ENCODE results near the gene GPT2. TPM values are rescaled to one million over a fixed set of nuclear protein-coding genes. Genes with fewer than 3 reads are reported as not detected.

The GPT2 gene
- total RNA-seq, 1 donor from 2014 or later = 17.4 TPM

- ChIA-PET CTCF (no interaction called here), POLR2A (no interaction called here)
- H3K36me3 Mint-ChIP-seq (ENCODE audit: low read depth) = peaks cover 2% of the 10 kb centered on the region
Measured at GRCh38 chr16:46897471-46897870, 13.3 kb downstream of the GPT2 start.

GRCh38 chr16:46898006-46898405 lies 13.8 kb downstream of the GPT2 start:
- no peak overlapping the region for H3K27ac Mint-ChIP-seq
- no peak for TF ChIP-seq CTCF (IDR thresholded peaks at IDR 0.05)
- ChIA-PET CTCF (no interaction called here), POLR2A (no interaction called here)
- peaks cover 2% of the 10 kb centered on the region for H3K36me3 Mint-ChIP-seq (ENCODE audit: low read depth)
- H3K27me3 Mint-ChIP-seq = no peaks in the 10 kb centered on the region
- H3K4me3 Mint-ChIP-seq = no peak overlapping the region
- H3K4me1 Mint-ChIP-seq = no peaks in the 10 kb centered on the region
- intact Hi-C loops (cut with micrococcal nuclease) = no loop called here
- ATAC-seq (ENCODE audit: low read depth) (no peak), DNase-seq (no peak)
- H3K9me3 Mint-ChIP-seq = no peaks in the 10 kb centered on the region

More at GRCh38 chr16:46897471-46897870, 13.3 kb downstream of the GPT2 start:
- no peak for ATAC-seq (ENCODE audit: low read depth)
- Mint-ChIP-seq H3K27me3 (no peaks in the 10 kb centered on the region), H3K9me3 (no peaks in the 10 kb centered on the region), H3K4me3 (no peak overlapping the region), H3K4me1 (no peaks in the 10 kb centered on the region), H3K27ac (no peak overlapping the region)
- no peak for DNase-seq
- no peak for TF ChIP-seq CTCF (IDR thresholded peaks at IDR 0.05)
- intact Hi-C loops (cut with micrococcal nuclease) = no loop called here

GRCh38 chr16:46899443-46900143 lies 15.4 kb downstream of the GPT2 start:
- H3K27me3 Mint-ChIP-seq = no peaks in the 10 kb centered on the region
- ATAC-seq (ENCODE audit: low read depth) (no peak), DNase-seq (no peak)
- H3K4me3 Mint-ChIP-seq = no peak overlapping the region
- H3K36me3 Mint-ChIP-seq (ENCODE audit: low read depth) = peaks cover 2% of the 10 kb centered on the region
- H3K27ac Mint-ChIP-seq = no peak overlapping the region
- H3K4me1 Mint-ChIP-seq = no peaks in the 10 kb centered on the region
- no peaks in the 10 kb centered on the region for H3K9me3 Mint-ChIP-seq
- CTCF ChIA-PET = interaction anchor here (1.3 to 1.6 kb wide), 2 partner anchors 10 to 46 kb away, joined by 3 read pairs; no protein-coding TSS in a partner anchor
- TF ChIP-seq CTCF (IDR thresholded peaks at IDR 0.05) = no peak
- intact Hi-C loops (cut with micrococcal nuclease) = no loop called here
- POLR2A ChIA-PET = no interaction called here

- H3K27me3 Mint-ChIP-seq = no peaks in the 10 kb centered on the region
- POLR2A ChIA-PET = no interaction called here
- ATAC-seq (ENCODE audit: low read depth) (no peak), DNase-seq (no peak)
- peaks cover 2% of the 10 kb centered on the region for H3K36me3 Mint-ChIP-seq (ENCODE audit: low read depth)
- intact Hi-C loops (cut with micrococcal nuclease) = no loop called here
- no peak overlapping the region for H3K27ac Mint-ChIP-seq
- TF ChIP-seq CTCF (IDR thresholded peaks at IDR 0.05) = no peak
- H3K9me3 Mint-ChIP-seq = no peaks in the 10 kb centered on the region
- H3K4me3 Mint-ChIP-seq = no peak overlapping the region
- CTCF ChIA-PET = interaction anchor here (1.3 to 1.6 kb wide), 2 partner anchors 9 to 47 kb away, joined by 3 read pairs; no protein-coding TSS in a partner anchor
- no peaks in the 10 kb centered on the region for H3K4me1 Mint-ChIP-seq
Measured at GRCh38 chr16:46900455-46901235, 16.5 kb downstream of the GPT2 start.

- H3K9me3 Mint-ChIP-seq = no peaks in the 10 kb centered on the region
- no peak for TF ChIP-seq CTCF (IDR thresholded peaks at IDR 0.05)
- ATAC-seq (ENCODE audit: low read depth) (no peak), DNase-seq (no peak)
- intact Hi-C loops (cut with micrococcal nuclease) = no loop called here
- H3K4me1 Mint-ChIP-seq = no peaks in the 10 kb centered on the region
- ChIA-PET POLR2A (no interaction called here), CTCF (no interaction called here)
- no peak overlapping the region for H3K4me3 Mint-ChIP-seq
- H3K27ac Mint-ChIP-seq = no peak overlapping the region
- peaks cover 2% of the 10 kb centered on the region for H3K36me3 Mint-ChIP-seq (ENCODE audit: low read depth)
- H3K27me3 Mint-ChIP-seq = no peaks in the 10 kb centered on the region
Measured at GRCh38 chr16:46901709-46902108, 17.5 kb downstream of the GPT2 start.
